ENCODE results near the gene BCL10.

The BCL10 gene

DNA sequence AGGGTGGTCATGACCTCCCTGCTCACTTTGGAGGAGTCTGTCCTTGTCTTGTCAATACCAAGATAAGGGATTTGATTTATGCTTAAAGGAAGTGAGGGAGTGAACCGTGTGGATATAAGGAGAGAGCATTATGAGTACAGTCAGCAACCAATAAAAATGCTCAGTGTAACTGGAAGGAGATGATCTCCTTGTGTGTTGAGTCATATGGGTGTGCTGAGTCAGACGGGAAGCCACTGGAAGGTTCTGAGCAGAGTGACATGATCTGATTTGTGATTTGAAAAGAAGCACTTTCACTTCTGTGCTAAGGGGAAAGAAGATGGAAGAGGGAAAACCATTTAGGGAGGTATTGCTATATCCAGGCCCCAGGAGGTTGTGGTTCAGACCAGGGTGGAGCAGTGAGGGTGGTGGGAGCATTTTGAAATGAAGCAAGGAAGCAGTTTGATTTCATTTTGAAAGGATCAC is 2.5 kb upstream of the BCL10 start:
- Histone ChIP-seq H3K4me2 (ENCODE audit: low read depth, low read length, poor library complexity, severe bottlenecking) (no peak overlapping the region), H3K4me1 (ENCODE audit: insufficient read depth, low read length, poor library complexity, severe bottlenecking) (peaks cover 20% of the 10 kb centered on the region), H4K20me1 (ENCODE audit: insufficient read depth, low read length, poor library complexity, severe bottlenecking) (peaks cover 21% of the 10 kb centered on the region), H2AFZ (ENCODE audit: low read length) (no peak overlapping the region), H3K27me3 (ENCODE audit: insufficient read depth, low read length, poor library complexity, severe bottlenecking) (peaks cover 5% of the 10 kb centered on the region), H3K36me3 (ENCODE audit: insufficient read depth, low read length) (no peaks in the 10 kb centered on the region), H3F3A (ENCODE audit: low read depth) (no peaks in the 10 kb centered on the region), H3K9me2 (replicated peaks; ENCODE audit: low read depth, low read length) (no peaks in the 10 kb centered on the region), H3K9ac (ENCODE audit: low read depth, low read length, poor library complexity, severe bottlenecking) (no peak overlapping the region), H3K79me2 (ENCODE audit: insufficient read depth, low read length) (peaks cover 24% of the 10 kb centered on the region), H3K4me3 (ENCODE audit: low read length, poor library complexity, severe bottlenecking) (no peak overlapping the region), H3K9me3 (ENCODE audit: insufficient read depth, low read depth, low read length) (no peaks in the 10 kb centered on the region)
- no peak for TF ChIP-seq EZH2phosphoT487 (IDR thresholded peaks at IDR 0.05; ENCODE audit: borderline replicate concordance)
- TF ChIP-seq, protein P1, sequence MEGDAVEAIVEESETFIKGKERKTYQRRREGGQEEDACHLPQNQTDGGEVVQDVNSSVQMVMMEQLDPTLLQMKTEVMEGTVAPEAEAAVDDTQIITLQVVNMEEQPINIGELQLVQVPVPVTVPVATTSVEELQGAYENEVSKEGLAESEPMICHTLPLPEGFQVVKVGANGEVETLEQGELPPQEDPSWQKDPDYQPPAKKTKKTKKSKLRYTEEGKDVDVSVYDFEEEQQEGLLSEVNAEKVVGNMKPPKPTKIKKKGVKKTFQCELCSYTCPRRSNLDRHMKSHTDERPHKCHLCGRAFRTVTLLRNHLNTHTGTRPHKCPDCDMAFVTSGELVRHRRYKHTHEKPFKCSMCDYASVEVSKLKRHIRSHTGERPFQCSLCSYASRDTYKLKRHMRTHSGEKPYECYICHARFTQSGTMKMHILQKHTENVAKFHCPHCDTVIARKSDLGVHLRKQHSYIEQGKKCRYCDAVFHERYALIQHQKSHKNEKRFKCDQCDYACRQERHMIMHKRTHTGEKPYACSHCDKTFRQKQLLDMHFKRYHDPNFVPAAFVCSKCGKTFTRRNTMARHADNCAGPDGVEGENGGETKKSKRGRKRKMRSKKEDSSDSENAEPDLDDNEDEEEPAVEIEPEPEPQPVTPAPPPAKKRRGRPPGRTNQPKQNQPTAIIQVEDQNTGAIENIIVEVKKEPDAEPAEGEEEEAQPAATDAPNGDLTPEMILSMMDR (conservative IDR thresholded peaks at IDR 0.05; ENCODE audit: low read length) = no peak

DNA sequence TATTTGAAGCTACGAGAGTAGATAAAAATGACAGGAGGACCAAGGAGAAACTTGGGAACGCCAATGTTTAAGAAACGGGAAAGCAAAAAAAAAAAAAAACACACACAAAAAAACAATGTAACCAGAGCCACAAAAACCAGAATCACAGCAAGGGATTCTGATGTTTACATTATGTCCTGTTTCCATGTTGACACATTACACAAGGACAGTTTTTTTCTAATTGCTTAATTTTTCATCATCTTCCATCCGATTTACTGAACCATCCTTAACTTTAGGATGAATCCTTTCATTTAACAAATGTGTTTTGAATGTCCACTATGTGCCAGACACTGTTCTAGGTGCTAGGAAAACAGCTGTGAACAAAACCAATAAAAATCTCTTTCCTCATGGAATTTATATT is 1.4 kb upstream of the BCL10 start:
- Histone ChIP-seq H3F3A (ENCODE audit: low read depth) (no peaks in the 10 kb centered on the region), H3K79me2 (ENCODE audit: insufficient read depth, low read length) (peaks cover 35% of the 10 kb centered on the region), H3K27me3 (ENCODE audit: insufficient read depth, low read length, poor library complexity, severe bottlenecking) (peaks cover 5% of the 10 kb centered on the region), H2AFZ (ENCODE audit: low read length) (no peak overlapping the region), H3K36me3 (ENCODE audit: insufficient read depth, low read length) (no peaks in the 10 kb centered on the region), H3K9ac (ENCODE audit: low read depth, low read length, poor library complexity, severe bottlenecking) (no peak overlapping the region), H3K4me3 (ENCODE audit: low read length, poor library complexity, severe bottlenecking) (no peak overlapping the region), H3K9me2 (replicated peaks; ENCODE audit: low read depth, low read length) (no peaks in the 10 kb centered on the region), H3K9me3 (ENCODE audit: insufficient read depth, low read depth, low read length) (no peaks in the 10 kb centered on the region), H3K4me2 (ENCODE audit: low read depth, low read length, poor library complexity, severe bottlenecking) (no peak overlapping the region), H3K4me1 (ENCODE audit: insufficient read depth, low read length, poor library complexity, severe bottlenecking) (peaks cover 28% of the 10 kb centered on the region), H4K20me1 (ENCODE audit: insufficient read depth, low read length, poor library complexity, severe bottlenecking) (peaks cover 32% of the 10 kb centered on the region)
- TF ChIP-seq EZH2phosphoT487 (IDR thresholded peaks at IDR 0.05; ENCODE audit: borderline replicate concordance) = no peak
- TF ChIP-seq, protein P1 (conservative IDR thresholded peaks at IDR 0.05; ENCODE audit: low read length) = no peak

GRCh38 chr1:85276978-85277639 is 677 bp upstream of the BCL10 start:
- H3K79me2 ChIP-seq (ENCODE audit: insufficient read depth, low read length) = peaks cover 42% of the 10 kb centered on the region
- H3K36me3 ChIP-seq (ENCODE audit: insufficient read depth, low read length) = no peaks in the 10 kb centered on the region
- peak overlapping the region; percentile 94 for H2AFZ ChIP-seq (ENCODE audit: low read length)
- peaks cover 5% of the 10 kb centered on the region for H3K27me3 ChIP-seq (ENCODE audit: insufficient read depth, low read length, poor library complexity, severe bottlenecking)
- no peaks in the 10 kb centered on the region for H3F3A ChIP-seq (ENCODE audit: low read depth)
- H3K4me1 ChIP-seq (ENCODE audit: insufficient read depth, low read length, poor library complexity, severe bottlenecking) = peaks cover 28% of the 10 kb centered on the region
- H3K4me2 ChIP-seq (ENCODE audit: low read depth, low read length, poor library complexity, severe bottlenecking) = peak overlapping the region; percentile 87
- H3K9me2 ChIP-seq (replicated peaks; ENCODE audit: low read depth, low read length) = no peaks in the 10 kb centered on the region
- H3K9ac ChIP-seq (ENCODE audit: low read depth, low read length, poor library complexity, severe bottlenecking) = peak overlapping the region; percentile 75
- TF ChIP-seq EZH2phosphoT487 (IDR thresholded peaks at IDR 0.05; ENCODE audit: borderline replicate concordance) = no peak
- TF ChIP-seq, protein P1 (conservative IDR thresholded peaks at IDR 0.05; ENCODE audit: low read length) = no peak
- H3K9me3 ChIP-seq (ENCODE audit: insufficient read depth, low read depth, low read length) = no peaks in the 10 kb centered on the region
- peaks cover 33% of the 10 kb centered on the region for H4K20me1 ChIP-seq (ENCODE audit: insufficient read depth, low read length, poor library complexity, severe bottlenecking)
- H3K4me3 ChIP-seq (ENCODE audit: low read length, poor library complexity, severe bottlenecking) = peak overlapping the region; percentile 90

All from Loucy (cell line).